Esophagus muscularis mucosa (tissue), 4 donors: ENCODE measurements around the gene PRDX5. TPM values are rescaled to one million over a fixed set of nuclear protein-coding genes. Genes with fewer than 3 reads are reported as not detected.

ENCODE experiments used
- DNase-seq: peaks from one replicate; pipeline ENCODE4 v3.0.0-alpha.2; 2017; ENCODE audit errors: extremely low spot score
- H3K27ac ChIP-seq, 4 donors: fragments of 200-600 bp; sonication (generic); replicated peaks in 1 of 4; 1 replicate in 3 of 4; 2 replicates in 1 of 4; pipeline ENCODE4 v1.5.1; 2016 to 2019; ENCODE audit warnings: mild to moderate bottlenecking in 1 of 4
- H3K27me3 ChIP-seq, 4 donors: fragments of 200-600 bp; sonication (generic); one replicate each; pipeline versions ENCODE4 v1.5.1 to v1.6.0; 2016 to 2019
- H3K36me3 ChIP-seq, 4 donors: fragments of 200-600 bp; sonication (generic); one replicate each; pipeline ENCODE4 v1.5.1; 2016 to 2019
- H3K4me1 ChIP-seq, 4 donors: fragments of 200-600 bp; sonication (generic); one replicate each; pipeline ENCODE4 v1.5.1; 2016 to 2019
- H3K4me3 ChIP-seq, 4 donors: fragments of 200-600 bp; sonication (generic); 1 replicate in 2 of 4; 2 replicates in 2 of 4; pipeline ENCODE4 v1.5.1; 2016 to 2019; ENCODE audit warnings: mild to moderate bottlenecking in 4 of 4, moderate library complexity in 1 of 4
- H3K9me3 ChIP-seq, 4 donors: fragments of 200-600 bp; sonication (generic); 1 replicate in 3 of 4; 2 replicates in 1 of 4; pipeline ENCODE4 v1.5.1; 2016 to 2019
- CTCF ChIP-seq, 3 experiments: fragments of 200-600 bp in 2 of 3; fragments of 450-650 bp in 1 of 3; sonication (generic) in 2 of 3; IDR thresholded peaks; one replicate each; pipeline ENCODE4 v1.5.1; 2017 to 2019; ENCODE audit warnings: antibody characterized with exemption in 3 of 3, mild to moderate bottlenecking in 2 of 3, moderate library complexity in 1 of 3
- EP300 ChIP-seq: sonication (generic); formaldehyde crosslinking; IDR thresholded peaks from one replicate; pipeline ENCODE4 v1.6.1; 2017; ENCODE audit warnings: antibody characterized with exemption
- POLR2A ChIP-seq: fragments of 450-650 bp; IDR thresholded peaks from one replicate; pipeline ENCODE4 v1.6.1; 2017; ENCODE audit warnings: antibody characterized with exemption, moderate library complexity, mild to moderate bottlenecking, low read depth
- POLR2AphosphoS5 ChIP-seq, 2 donors: sonication (generic); formaldehyde crosslinking; IDR thresholded peaks; one replicate each; pipeline ENCODE4 v1.6.1; 2017; ENCODE audit warnings: antibody characterized with exemption in 2 of 2
- WGBS: methylation state at CpG from one replicate; pipeline ENCODE4 v1.1.5; 2018; 5-methylcytosine and 5-hydroxymethylcytosine counted together
- intact Hi-C: fragments of 100-400 bp; cut with DNase I; formaldehyde crosslinking; loops from one replicate; pipeline ENCODE4 v1.15.1; 2023
- small RNA-seq, 3 donors: library from RNA; depleted of rRNA; stranded (forward); fragments of <200 nt; gene quantifications; one replicate each; pipeline ENCODE3, GENCODE V24; 2016
- total RNA-seq, 4 donors: library from RNA; depleted of rRNA; stranded (reverse); fragments of >200 nt; gene quantifications; one replicate each; pipeline versions ENCODE4 v1.1.0 to v1.2.1, GENCODE V29; 2016

PRDX5 gene
- total RNA-seq, 4 donors from 2014 or later, result 144 to 178 (median 155) TPM

- TF ChIP-seq CTCF (IDR thresholded peaks at IDR 0.05) (no peak), POLR2AphosphoS5 (IDR thresholded peaks at IDR 0.05) (no peak), POLR2A (no peak), EP300 (no peak)
Observed at GRCh38 chr11:64369440-64370421, 51.8 kb downstream of the PRDX5 start.

GRCh38 chr11:64371201-64371600 is 53.3 kb downstream of the PRDX5 start:
- H3K9me3 ChIP-seq, result no peaks in the 10 kb centered on the region
- DNase-seq, result no peak
- intact Hi-C loops, result no loop called here
- WGBS, result 92% methylated on average over 16 of the region's 22 CpGs
- no peaks in the 10 kb centered on the region for H3K4me1 ChIP-seq
- H3K36me3 ChIP-seq, result peaks cover 36 to 56% (median 54%) of the 10 kb centered on the region in 4 donors
- no peak overlapping the region for H3K27ac ChIP-seq
- no peaks in the 10 kb centered on the region for H3K27me3 ChIP-seq
- TF ChIP-seq POLR2AphosphoS5 (IDR thresholded peaks at IDR 0.05), result no peak
- TF ChIP-seq POLR2A, result no peak
- TF ChIP-seq CTCF (IDR thresholded peaks at IDR 0.05), result no peak
- no peak for TF ChIP-seq EP300
- no peak overlapping the region for H3K4me3 ChIP-seq

More at GRCh38 chr11:64369440-64370421, 51.8 kb downstream of the PRDX5 start:
- H3K27ac ChIP-seq, result no peak overlapping the region
- H3K4me3 ChIP-seq, result no peak overlapping the region
- no peaks in the 10 kb centered on the region for H3K27me3 ChIP-seq
- no peaks in the 10 kb centered on the region for H3K4me1 ChIP-seq
- WGBS, result 79% methylated on average over 47 of the region's 82 CpGs
- peaks cover 39 to 70% (median 68%) of the 10 kb centered on the region in 4 donors for H3K36me3 ChIP-seq
- H3K9me3 ChIP-seq, result no peaks in the 10 kb centered on the region
- intact Hi-C loops, result no loop called here
- DNase-seq, result no peak

Small RNA genes within 50 kb of the gene (small RNA-seq; reads per million reads assigned to genes)
- gene MIR1237 (0 to 0.17 (median 0) reads per million in 3 donors), gene MIR7155 (0.37 to 1.2 (median 0.67) reads per million in 3 donors), gene RF00019 (0 reads per million in 3 donors)

Other genes with a start within 250 kb of the PRDX5 start
- 10 to 100 TPM; 28.8 to 70.7 (median 33.7) TPM for gene MACROD1, start 152.0 kb upstream of the PRDX5 start, total RNA-seq
- gene STIP1, start 131.9 kb upstream of the PRDX5 start, total RNA-seq, result 100 to 1,000 TPM in 3 of 4 donors, 10 to 100 TPM in 1; 82.2 to 116 (median 101) TPM
- gene FERMT3, start 111.4 kb upstream of the PRDX5 start, total RNA-seq, result 10 to 100 TPM; 12.9 to 35.5 (median 15.5) TPM
- gene TRPT1, start 91.9 kb upstream of the PRDX5 start, total RNA-seq, result 10 to 100 TPM; 42.3 to 90.5 (median 72.1) TPM
- 10 to 100 TPM; 37.8 to 58.7 (median 48.6) TPM for gene NUDT22, start 91.8 kb upstream of the PRDX5 start, total RNA-seq
- gene DNAJC4, start 87.6 kb upstream of the PRDX5 start, total RNA-seq, result 10 to 100 TPM; 19.4 to 40.4 (median 25.3) TPM
- 100 to 1,000 TPM in 2 of 4 donors, 10 to 100 TPM in 2; 92.3 to 144 (median 108) TPM for gene VEGFB, start 83.5 kb upstream of the PRDX5 start, total RNA-seq
- gene FKBP2, start 77.0 kb upstream of the PRDX5 start, total RNA-seq, result 10 to 100 TPM; 49.0 to 87.8 (median 65.5) TPM
- 10 to 100 TPM; 50.4 to 92.9 (median 79.8) TPM for gene PPP1R14B, start 71.2 kb upstream of the PRDX5 start, total RNA-seq
- gene PLCB3, start 66.6 kb upstream of the PRDX5 start, total RNA-seq, result 10 to 100 TPM; 18.9 to 36.5 (median 25.3) TPM
- gene BAD, start 33.5 kb upstream of the PRDX5 start, total RNA-seq, result 100 to 1,000 TPM in 3 of 4 donors, 10 to 100 TPM in 1; 99.3 to 138 (median 122) TPM
- 10 to 100 TPM; 20.9 to 36.1 (median 25.4) TPM for gene GPR137, start 32.3 kb upstream of the PRDX5 start, total RNA-seq
- not detected for gene KCNK4, start 26.8 kb upstream of the PRDX5 start, total RNA-seq
- gene CATSPERZ, start 17.8 kb upstream of the PRDX5 start, total RNA-seq, result under 1 TPM in 1 of 4 donors, not detected in 3; 0.80 TPM
- 10 to 100 TPM; 63.5 to 95.8 (median 76.1) TPM for gene ESRRA, start 12.6 kb upstream of the PRDX5 start, total RNA-seq
- gene TRMT112, start 562 bp upstream of the PRDX5 start, total RNA-seq, result 100 to 1,000 TPM; 202 to 281 (median 212) TPM
- 10 to 100 TPM in 1 of 4 donors, 1 to 10 TPM in 3; 7.0 to 12.5 (median 8.2) TPM for gene CCDC88B, start 22.1 kb downstream of the PRDX5 start, total RNA-seq
- gene RPS6KA4, start 41.0 kb downstream of the PRDX5 start, total RNA-seq, result 10 to 100 TPM; 19.1 to 36.1 (median 26.0) TPM
- gene SLC22A11, start 237.8 kb downstream of the PRDX5 start, total RNA-seq, result not detected